Neural cell (in vitro differentiated cells): ENCODE measurements around the gene KIF22.

Experiments
- EZH2 ChIP-seq: fragments of 200-600, 300-800 bp; shearing (Covaris generic), sonication (generic); IDR thresholded peaks from 2 replicates; pipeline ENCODE4 v1.6.1; 2014; ENCODE audit warnings: antibody characterized with exemption, low read length, borderline replicate concordance, mild to moderate bottlenecking; ENCODE audit not compliant: insufficient read depth, poor library complexity, severe bottlenecking
- TF ChIP-seq, protein P1 (sequence below): fragments of 450-650 bp; IDR thresholded peaks from 2 replicates; pipeline ENCODE4 v1.5.1; 2014; ENCODE audit warnings: antibody characterized with exemption, mild to moderate bottlenecking, moderate library complexity; ENCODE audit not compliant: poor library complexity, severe bottlenecking
- TF ChIP-seq, protein P2 (sequence below): IDR thresholded peaks from 2 replicates; pipeline ENCODE4 v1.6.1; 2012; ENCODE audit warnings: borderline replicate concordance

DNA sequence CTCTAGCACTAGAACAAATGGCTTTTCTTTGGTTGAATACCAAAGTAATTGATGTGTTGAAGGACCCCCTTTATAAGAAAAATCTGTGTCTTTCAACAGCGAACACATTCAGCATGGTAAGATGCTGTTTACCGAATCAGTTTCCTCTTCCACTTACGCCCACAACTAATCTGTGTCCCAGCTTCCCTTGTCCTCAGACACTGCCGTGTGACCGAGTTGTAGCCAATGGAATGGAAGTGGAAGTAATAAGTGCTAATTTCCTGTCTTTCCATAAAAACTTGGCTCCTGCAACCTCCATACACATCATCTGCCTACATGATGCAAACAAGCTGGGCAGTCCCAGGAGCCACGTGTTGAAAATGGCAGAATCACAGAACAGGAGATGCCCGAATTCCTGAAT is 62.1 kb downstream of the KIF22 start:
- TF ChIP-seq, protein P1, sequence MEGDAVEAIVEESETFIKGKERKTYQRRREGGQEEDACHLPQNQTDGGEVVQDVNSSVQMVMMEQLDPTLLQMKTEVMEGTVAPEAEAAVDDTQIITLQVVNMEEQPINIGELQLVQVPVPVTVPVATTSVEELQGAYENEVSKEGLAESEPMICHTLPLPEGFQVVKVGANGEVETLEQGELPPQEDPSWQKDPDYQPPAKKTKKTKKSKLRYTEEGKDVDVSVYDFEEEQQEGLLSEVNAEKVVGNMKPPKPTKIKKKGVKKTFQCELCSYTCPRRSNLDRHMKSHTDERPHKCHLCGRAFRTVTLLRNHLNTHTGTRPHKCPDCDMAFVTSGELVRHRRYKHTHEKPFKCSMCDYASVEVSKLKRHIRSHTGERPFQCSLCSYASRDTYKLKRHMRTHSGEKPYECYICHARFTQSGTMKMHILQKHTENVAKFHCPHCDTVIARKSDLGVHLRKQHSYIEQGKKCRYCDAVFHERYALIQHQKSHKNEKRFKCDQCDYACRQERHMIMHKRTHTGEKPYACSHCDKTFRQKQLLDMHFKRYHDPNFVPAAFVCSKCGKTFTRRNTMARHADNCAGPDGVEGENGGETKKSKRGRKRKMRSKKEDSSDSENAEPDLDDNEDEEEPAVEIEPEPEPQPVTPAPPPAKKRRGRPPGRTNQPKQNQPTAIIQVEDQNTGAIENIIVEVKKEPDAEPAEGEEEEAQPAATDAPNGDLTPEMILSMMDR: no peak
- TF ChIP-seq, protein P2, sequence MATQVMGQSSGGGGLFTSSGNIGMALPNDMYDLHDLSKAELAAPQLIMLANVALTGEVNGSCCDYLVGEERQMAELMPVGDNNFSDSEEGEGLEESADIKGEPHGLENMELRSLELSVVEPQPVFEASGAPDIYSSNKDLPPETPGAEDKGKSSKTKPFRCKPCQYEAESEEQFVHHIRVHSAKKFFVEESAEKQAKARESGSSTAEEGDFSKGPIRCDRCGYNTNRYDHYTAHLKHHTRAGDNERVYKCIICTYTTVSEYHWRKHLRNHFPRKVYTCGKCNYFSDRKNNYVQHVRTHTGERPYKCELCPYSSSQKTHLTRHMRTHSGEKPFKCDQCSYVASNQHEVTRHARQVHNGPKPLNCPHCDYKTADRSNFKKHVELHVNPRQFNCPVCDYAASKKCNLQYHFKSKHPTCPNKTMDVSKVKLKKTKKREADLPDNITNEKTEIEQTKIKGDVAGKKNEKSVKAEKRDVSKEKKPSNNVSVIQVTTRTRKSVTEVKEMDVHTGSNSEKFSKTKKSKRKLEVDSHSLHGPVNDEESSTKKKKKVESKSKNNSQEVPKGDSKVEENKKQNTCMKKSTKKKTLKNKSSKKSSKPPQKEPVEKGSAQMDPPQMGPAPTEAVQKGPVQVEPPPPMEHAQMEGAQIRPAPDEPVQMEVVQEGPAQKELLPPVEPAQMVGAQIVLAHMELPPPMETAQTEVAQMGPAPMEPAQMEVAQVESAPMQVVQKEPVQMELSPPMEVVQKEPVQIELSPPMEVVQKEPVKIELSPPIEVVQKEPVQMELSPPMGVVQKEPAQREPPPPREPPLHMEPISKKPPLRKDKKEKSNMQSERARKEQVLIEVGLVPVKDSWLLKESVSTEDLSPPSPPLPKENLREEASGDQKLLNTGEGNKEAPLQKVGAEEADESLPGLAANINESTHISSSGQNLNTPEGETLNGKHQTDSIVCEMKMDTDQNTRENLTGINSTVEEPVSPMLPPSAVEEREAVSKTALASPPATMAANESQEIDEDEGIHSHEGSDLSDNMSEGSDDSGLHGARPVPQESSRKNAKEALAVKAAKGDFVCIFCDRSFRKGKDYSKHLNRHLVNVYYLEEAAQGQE: no peak
- TF ChIP-seq EZH2: no peak
